GM21447 (cell line): ENCODE measurements around the gene CT45A3.
A peak's percentile ranks its signal among the peaks of the same experiment; 100 is the strongest.
"Not testable (repeated sequence)": the region's sequence is repeated elsewhere in the genome, so short reads cannot be mapped to it uniquely, and the experiment has no call there.

Experiments
- ATAC-seq: cut with Tn5 transposase; IDR thresholded peaks from one replicate; pipeline ENCODE4 v1.9.1; 2021; ENCODE audit not compliant: unreplicated experiment

CT45A3 gene

GRCh38 chrX:135768091-135768490 is at the start of gene CT45A3:
Gene CT45A3 (minus strand): TSS chrX:135768191. CDS start chrX:135764444, 3,747 bp downstream.
- not testable (repeated sequence) for ATAC-seq

GRCh38 chrX:135802687-135803086 is 34.7 kb upstream of the CT45A3 start, which contains the start of gene CT45A6:
Gene CT45A6 (minus strand): TSS chrX:135802787. CDS start chrX:135798993, 3,794 bp downstream.
- not testable (repeated sequence) for ATAC-seq

GRCh38 chrX:135785403-135785802 is 17.4 kb upstream of the CT45A3 start, which contains the start of gene CT45A5:
Gene CT45A5 (minus strand): TSS chrX:135785503. CDS start chrX:135781729, 3,774 bp downstream.
- not testable (repeated sequence) for ATAC-seq

GRCh38 chrX:135744739-135745138 is 23.3 kb downstream of the CT45A3 start:
- ATAC-seq, result not testable (repeated sequence)

GRCh38 chrX:135741192-135741715 is 26.7 kb downstream of the CT45A3 start:
- no peak for ATAC-seq

- peak; percentile 88 for ATAC-seq
Observed at GRCh38 chrX:135740681-135741149, 27.3 kb downstream of the CT45A3 start.

- ATAC-seq, result no peak
Observed at GRCh38 chrX:135737366-135738071, 30.5 kb downstream of the CT45A3 start.

- not testable (repeated sequence) for ATAC-seq
Observed at GRCh38 chrX:135734666-135735065, 33.3 kb downstream of the CT45A3 start.

GRCh38 chrX:135713795-135714194 is 54.2 kb downstream of the CT45A3 start:
- ATAC-seq, result no peak

- ATAC-seq, result not testable (repeated sequence)
Observed at GRCh38 chrX:135713183-135713689, 54.8 kb downstream of the CT45A3 start, which contains the start of gene CT45A1. Gene CT45A1 (plus strand): TSS chrX:135713639. CDS start chrX:135718941, 5,302 bp downstream.
